AG20443 (cell line): Measurements from ENCODE around the gene PIK3CA.
A peak's percentile ranks its signal among the peaks of the same experiment; 100 is the strongest.
"Not testable (repeated sequence)": the region's sequence is repeated elsewhere in the genome, so short reads cannot be mapped to it uniquely, and the experiment has no call there.

Source experiments
- DNase-seq: peaks from one replicate; pipeline ENCODE4 v3.0.0; 2012; ENCODE audit warnings: low spot score, mixed read lengths

PIK3CA gene

GRCh38 chr3:179147873-179148615, at the start of gene PIK3CA:
TSS of gene PIK3CA (plus strand) at chr3:179148357. CDS start at chr3:179198826, 50,469 bp downstream.
- peak; percentile 95 for DNase-seq

DNA sequence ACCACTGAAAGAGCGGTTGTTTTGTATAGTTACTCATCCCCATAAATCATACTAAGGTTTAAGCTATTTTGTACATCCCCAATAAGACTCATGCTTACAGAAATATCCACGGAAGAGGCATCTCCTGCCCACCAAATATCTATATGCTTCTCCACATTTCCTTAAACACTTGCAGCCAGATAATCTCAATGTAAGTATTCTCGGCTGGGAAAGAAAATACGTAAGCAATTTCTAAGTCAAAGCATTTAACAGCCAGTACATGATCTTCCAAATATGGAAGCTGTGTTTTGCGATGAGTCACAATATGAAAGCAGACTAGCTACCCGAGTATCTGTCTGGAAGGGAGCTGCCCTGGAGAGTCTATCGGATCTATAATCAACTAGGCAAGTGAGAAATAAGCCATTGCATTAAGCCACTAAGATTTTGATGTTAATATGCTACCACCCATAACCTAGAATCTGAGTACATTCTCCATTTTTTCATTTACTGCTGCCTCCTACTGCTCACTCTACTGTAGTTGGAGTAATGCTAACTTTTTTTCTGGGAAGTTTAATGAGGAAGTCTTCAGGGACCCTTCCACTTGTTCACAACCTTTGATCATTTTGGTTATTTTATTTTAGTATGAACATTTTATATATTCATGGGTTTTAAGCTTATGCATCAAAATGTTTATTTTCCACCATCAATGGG, 49.6 kb upstream of the PIK3CA start:
- DNase-seq, result peak; percentile 46

GRCh38 chr3:179100652-179101051, 47.5 kb upstream of the PIK3CA start:
- DNase-seq, result peak; percentile 33

- DNase-seq, result no peak
Observed at GRCh38 chr3:179105881-179106280, 42.3 kb upstream of the PIK3CA start.

- DNase-seq, result no peak
Observed at GRCh38 chr3:179107617-179108016, 40.5 kb upstream of the PIK3CA start.

DNA sequence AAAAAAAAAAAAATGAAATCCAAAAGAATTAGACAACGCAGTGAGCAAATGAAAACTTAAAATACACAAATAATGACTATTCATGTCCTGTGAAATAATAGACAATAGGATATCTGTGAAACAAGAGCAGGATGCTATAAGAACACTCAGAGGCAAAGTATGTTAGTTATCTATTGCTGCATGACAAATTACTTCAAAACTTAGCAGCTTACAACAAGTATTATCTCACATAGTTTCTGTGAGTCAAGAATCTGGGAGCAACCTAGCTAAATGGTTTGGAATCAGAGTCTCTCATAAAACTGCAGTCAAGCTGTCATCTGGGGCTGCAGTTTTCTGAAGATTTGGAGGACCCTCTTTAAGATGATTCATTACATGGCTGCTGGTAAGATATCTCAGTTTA, 40.1 kb upstream of the PIK3CA start:
- peak; percentile 40 for DNase-seq

- DNase-seq, result no peak
Observed at GRCh38 chr3:179113903-179114302, 34.3 kb upstream of the PIK3CA start.

- DNase-seq, result not testable (repeated sequence)
Observed at GRCh38 chr3:179115444-179115843, 32.7 kb upstream of the PIK3CA start.

GRCh38 chr3:179116816-179117215, 31.3 kb upstream of the PIK3CA start:
- no peak for DNase-seq

GRCh38 chr3:179132191-179132890, 15.8 kb upstream of the PIK3CA start:
- DNase-seq, result not testable (repeated sequence)

DNA sequence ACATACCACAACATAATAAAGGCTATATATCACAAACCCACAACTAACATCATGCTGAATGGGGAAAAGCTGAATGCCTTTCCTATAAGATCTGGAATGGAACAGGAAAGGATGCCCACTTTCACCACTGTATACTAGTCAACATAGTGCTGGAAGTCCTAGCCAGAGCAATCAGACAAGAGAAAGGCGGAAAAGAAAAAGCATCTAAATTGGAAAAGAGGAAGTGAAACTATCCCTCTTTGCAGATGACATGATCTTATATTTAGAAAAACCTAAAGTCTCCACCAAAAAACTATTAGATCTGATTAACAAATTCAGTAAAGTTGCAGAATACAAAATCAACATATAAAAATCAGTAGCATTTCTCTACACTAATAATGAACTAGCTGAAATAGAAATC, 14.6 kb upstream of the PIK3CA start:
- no peak for DNase-seq

DNA sequence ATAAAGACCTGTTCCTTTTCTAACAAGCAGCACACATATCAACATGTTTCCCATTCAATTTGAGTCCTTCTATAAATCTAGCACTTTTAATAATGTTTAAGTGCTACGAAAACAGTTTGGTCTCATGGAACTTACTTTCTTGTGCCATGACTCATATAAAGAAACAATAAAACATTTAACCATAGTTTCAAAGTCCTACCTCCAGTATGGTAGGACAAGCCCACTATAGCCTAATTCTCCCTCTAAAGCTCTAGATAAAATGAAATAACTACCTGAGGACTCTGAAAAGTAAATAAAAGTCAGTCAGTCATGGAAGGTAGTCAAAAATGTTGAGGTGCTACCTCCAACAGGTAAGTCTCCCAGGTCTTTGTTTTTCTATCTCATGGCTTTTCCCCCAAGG, 12.0 kb upstream of the PIK3CA start:
- DNase-seq, result no peak

- no peak for DNase-seq
Observed at GRCh38 chr3:179141890-179142289, 6.3 kb upstream of the PIK3CA start.

GRCh38 chr3:179146911-179147513, 1.1 kb upstream of the PIK3CA start:
- peak; percentile 55 for DNase-seq

DNA sequence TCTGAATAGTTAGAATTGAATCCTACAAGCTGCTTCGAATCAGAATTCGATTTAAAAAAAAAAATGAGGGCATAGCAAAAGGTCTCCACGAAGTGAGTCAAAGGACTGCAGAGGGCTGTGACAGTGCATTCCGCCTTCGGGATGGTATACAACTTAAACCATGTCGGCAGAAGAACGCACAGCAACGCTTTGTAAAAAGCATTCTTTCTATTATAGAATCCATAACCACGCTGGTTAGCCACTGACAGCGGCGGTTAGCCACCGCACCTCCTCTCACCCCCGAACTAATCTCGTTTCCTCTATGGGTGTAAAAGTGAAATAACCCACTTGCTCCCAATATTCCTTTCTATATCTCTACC, 664 bp upstream of the PIK3CA start:
- peak; percentile 7 for DNase-seq

DNA sequence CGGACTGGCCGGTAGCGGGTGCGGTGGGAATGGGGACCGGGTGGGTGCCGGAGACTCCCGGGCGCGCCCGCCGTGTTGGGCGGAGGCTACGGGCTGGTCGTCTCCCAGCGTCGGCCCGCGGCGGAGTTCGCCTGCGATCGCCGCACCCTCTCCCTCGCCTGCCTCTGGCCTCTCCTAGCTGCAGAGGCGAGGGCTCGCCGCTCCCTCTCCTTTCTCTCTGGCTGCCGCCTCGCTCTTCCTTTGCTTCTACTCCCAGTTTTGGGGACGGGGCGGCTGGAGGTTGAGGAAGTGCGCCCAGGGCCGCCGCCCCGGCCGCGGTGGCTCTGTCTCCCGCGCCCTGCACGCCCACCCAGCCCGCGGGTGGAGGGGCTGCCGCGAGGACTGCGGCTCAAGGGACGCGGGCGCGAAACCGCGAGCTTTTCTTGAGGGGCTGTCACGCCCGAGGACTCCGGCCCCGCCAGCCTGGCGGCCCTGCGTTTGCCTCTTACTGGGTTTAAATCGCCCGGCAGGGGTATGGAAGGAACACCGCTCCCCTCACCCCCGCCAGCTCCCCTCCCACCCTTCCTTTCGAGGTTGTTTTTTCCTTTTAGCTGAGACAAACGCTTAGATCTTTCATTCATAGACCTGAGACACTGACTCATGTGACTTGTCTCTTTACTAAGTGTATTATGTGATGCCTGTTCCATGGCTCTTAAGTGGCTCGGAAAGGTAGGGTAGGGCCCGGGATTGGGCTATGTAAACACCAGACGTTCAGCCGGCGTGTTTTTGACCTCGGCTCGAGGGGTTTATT, 654 bp downstream of the PIK3CA start:
- DNase-seq, result peak; percentile 40

DNA sequence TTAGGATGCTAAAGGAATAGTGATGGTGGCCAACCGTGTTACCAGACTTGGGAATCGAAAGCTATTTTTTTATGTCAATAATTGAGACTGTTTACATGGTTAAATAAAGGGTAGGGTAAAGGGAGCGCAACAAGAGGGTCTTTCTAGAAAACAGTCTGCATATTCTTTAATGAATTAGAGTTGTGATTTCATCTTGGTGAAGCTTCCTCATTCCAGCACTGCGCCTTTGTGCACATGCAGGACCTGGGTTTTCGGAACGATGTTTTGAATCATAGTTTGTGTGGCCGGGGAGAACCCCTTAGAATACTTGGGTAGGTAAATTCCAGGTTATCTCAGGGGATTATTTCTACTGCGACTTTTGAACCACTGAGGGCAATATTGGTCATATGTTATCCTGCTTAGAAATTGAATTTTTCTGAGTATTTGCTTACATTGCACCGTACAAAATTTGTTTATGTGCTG, 1.3 kb downstream of the PIK3CA start:
- DNase-seq, result peak; percentile 22

DNA sequence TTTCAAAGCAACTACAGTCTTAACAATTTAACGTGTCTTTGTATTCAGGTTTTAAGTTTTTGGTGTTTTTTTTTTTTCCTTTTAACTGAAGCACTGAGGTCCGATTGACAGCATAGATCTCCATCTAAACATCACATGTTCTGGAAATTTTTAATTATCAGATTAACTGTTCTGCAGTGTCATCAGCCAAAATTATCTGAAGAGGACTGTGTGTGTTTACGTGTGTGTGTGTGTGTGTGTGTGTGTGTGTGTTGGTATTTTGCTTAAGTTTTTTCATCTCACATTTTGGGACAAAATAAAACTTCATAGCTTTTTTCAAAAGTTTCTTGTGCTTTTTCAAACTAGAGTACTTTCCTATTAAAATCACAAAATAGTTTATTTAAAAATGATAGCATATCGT, 1.8 kb downstream of the PIK3CA start:
- no peak for DNase-seq

DNA sequence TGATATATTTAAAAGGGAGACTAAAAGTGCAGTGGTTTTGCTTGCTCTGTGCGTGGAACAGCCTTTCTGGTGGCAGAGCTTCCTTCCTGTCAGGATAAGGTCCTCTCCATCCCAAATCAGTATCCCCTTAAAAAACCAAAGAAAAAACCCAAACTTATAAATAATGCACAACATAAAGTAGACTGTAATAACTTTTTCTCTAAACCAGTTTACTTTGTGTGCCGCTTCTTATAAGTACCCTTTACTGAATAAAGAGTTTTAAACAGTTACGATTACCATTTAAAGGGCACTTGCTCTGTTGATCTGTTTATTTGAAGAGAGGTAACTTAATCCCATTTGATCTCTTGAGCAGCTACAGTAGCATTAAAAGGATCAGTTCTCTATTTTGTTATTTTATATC, 2.5 kb downstream of the PIK3CA start:
- no peak for DNase-seq

DNA sequence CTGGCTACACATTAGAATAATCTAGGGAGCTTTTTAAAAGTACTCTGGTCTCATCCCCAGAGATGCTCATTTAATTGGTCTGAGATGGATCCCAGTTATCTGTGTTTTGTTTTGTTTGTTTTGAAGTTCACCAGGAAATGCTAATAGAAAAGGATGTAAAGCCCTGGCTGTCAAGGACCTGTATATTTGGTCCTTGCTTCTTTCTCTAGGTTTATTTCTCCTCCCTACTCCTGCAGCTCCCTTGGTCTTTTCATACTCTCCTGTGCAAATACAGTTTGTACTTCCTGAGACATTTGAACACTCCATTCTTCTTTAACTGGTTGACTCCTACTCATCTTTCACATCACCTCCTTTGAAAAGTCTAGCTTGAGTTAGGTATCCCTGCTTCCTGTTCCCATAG, 3.3 kb downstream of the PIK3CA start:
- no peak for DNase-seq

DNA sequence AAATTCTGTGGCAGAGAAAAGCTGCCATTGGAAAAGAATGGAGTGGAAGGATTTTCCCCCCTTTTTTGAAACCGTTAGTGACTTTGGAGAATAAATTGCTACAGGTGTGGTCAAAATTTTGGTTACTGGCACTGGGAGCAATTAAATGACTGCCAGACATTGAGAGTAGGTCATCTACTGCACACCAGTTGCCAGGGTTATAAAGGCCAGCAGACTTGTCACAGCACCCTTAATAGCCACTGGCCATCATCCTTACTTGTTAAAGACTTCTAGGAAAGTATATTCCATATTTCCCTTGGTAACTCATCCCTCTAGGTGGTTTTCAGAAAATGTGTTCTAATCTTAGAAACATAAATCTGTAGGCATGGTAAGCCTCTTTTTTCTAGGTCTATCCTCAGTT, 8.0 kb downstream of the PIK3CA start:
- DNase-seq, result no peak

DNA sequence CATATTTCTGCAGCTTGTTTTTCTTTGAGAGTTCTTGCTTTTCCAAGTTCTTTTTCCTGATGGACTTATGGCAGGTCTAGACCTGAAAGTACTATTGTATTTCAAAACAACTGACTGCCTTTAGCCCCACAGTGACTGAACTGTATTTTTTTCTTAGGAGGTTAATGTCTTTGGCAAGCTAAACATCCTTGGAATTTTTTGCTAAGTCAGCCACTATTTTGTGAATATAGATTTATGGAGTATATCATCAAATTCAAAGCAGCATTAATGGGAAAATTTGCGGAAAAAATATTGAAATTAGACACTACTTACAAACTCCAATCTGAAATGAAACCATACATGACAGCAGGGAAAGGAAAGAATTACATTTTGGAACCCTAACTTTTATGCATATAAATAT, 8.6 kb downstream of the PIK3CA start:
- DNase-seq, result no peak
